Prostate gland (tissue), 2 donors: ENCODE measurements around the gene PROM2. TPM values are rescaled to one million over a fixed set of nuclear protein-coding genes. Genes with fewer than 3 reads are reported as not detected.
"Not testable (repeated sequence)": the region's sequence is repeated elsewhere in the genome, so short reads cannot be mapped to it uniquely, and the experiment has no call there.

ENCODE experiments used
- DNase-seq: peaks from one replicate; pipeline ENCODE4 v3.0.0-alpha.2; 2019; ENCODE audit warnings: low spot score
- H3K27ac ChIP-seq, 2 donors: fragments of 200-600 bp; sonication (generic); 2 replicates each; pipeline ENCODE4 v1.5.1; 2017 to 2019
- H3K27me3 ChIP-seq: fragments of 200-600 bp; sonication (generic); replicated peaks from 2 replicates; pipeline ENCODE4 v1.5.1; 2019; ENCODE audit not compliant: insufficient read depth
- H3K36me3 ChIP-seq, 2 donors: fragments of 200-600 bp; sonication (generic); 1 replicate in 1 of 2; 2 replicates in 1 of 2; pipeline versions ENCODE4 v1.5.1 to v1.8.1; 2017 to 2019
- H3K4me1 ChIP-seq: fragments of 200-600 bp; sonication (generic); replicated peaks from 2 replicates; pipeline ENCODE4 v1.5.1; 2019
- H3K4me3 ChIP-seq, 2 donors: fragments of 200-600 bp; sonication (generic); 2 replicates each; pipeline ENCODE4 v1.5.1; 2017 to 2019
- H3K9me3 ChIP-seq: fragments of 200-600 bp; sonication (generic); 2 replicates; pipeline ENCODE4 v1.5.1; 2017
- CTCF ChIP-seq, 4 experiments: fragments of 200-600 bp in 2 of 4; fragments of 450-650 bp in 2 of 4; sonication (generic) in 2 of 4; IDR thresholded peaks; 1 replicate in 3 of 4; 2 replicates in 1 of 4; pipeline ENCODE4 v1.5.1; 2016 to 2019; ENCODE audit warnings: antibody characterized with exemption in 4 of 4, mild to moderate bottlenecking in 2 of 4, moderate library complexity in 2 of 4
- POLR2A ChIP-seq: fragments of 450-650 bp; IDR thresholded peaks from one replicate; pipeline ENCODE4 v1.6.1; 2016; ENCODE audit warnings: antibody characterized with exemption, mild to moderate bottlenecking
- POLR2AphosphoS5 ChIP-seq: sonication (generic); formaldehyde crosslinking; IDR thresholded peaks from one replicate; pipeline ENCODE4 v1.6.1; 2017; ENCODE audit warnings: antibody characterized with exemption
- WGBS: methylation state at CpG from one replicate; pipeline ENCODE4 v1.1.5; 2018; 5-methylcytosine and 5-hydroxymethylcytosine counted together
- intact Hi-C: fragments of 100-400 bp; cut with DNase I; formaldehyde crosslinking; loops from one replicate; pipeline ENCODE4 v1.14.2; 2022
- total RNA-seq, 2 donors: library from RNA; depleted of rRNA; stranded (reverse); fragments of >200 nt; gene quantifications; one replicate each; pipeline ENCODE4 v1.1.0, GENCODE V29; 2016

The PROM2 gene
- total RNA-seq, 2 donors from 2014 or later = 43.4 to 80.1 TPM

- WGBS = 90% methylated on average over 11 of the region's 11 CpGs
- no peak for DNase-seq
- H3K36me3 ChIP-seq = no peaks in the 10 kb centered on the region
- TF ChIP-seq CTCF (IDR thresholded peaks at IDR 0.05) = no peak
- no peak for TF ChIP-seq POLR2A
- no peak for TF ChIP-seq POLR2AphosphoS5
- no peak overlapping the region for H3K4me3 ChIP-seq
- H3K9me3 ChIP-seq = no peaks in the 10 kb centered on the region
- H3K4me1 ChIP-seq = no peaks in the 10 kb centered on the region
- H3K27ac ChIP-seq = no peak overlapping the region
- no peaks in the 10 kb centered on the region for H3K27me3 ChIP-seq
- intact Hi-C loops = no loop called here
Observed at GRCh38 chr2:95267458-95268210, 6.6 kb upstream of the PROM2 start.

- Histone ChIP-seq H3K27me3 (no peaks in the 10 kb centered on the region), H3K4me1 (no peaks in the 10 kb centered on the region), H3K36me3 (no peaks in the 10 kb centered on the region), H3K27ac (no peak overlapping the region), H3K9me3 (no peaks in the 10 kb centered on the region), H3K4me3 (no peak overlapping the region)
- TF ChIP-seq POLR2AphosphoS5 = no peak
- no peak for TF ChIP-seq POLR2A
- no peak for TF ChIP-seq CTCF (IDR thresholded peaks at IDR 0.05)
- no peak for DNase-seq
- intact Hi-C loops = no loop called here
- WGBS = 91% methylated on average over 12 of the region's 13 CpGs
Observed at GRCh38 chr2:95268211-95269035, 5.8 kb upstream of the PROM2 start.

- H3K4me1 ChIP-seq = peaks cover 3% of the 10 kb centered on the region
- H3K27me3 ChIP-seq = no peaks in the 10 kb centered on the region
- no peak overlapping the region for H3K27ac ChIP-seq
- intact Hi-C loops = no loop called here
- H3K4me3 ChIP-seq = no peak overlapping the region
- no peaks in the 10 kb centered on the region for H3K36me3 ChIP-seq
- DNase-seq = no peak
- H3K9me3 ChIP-seq = no peaks in the 10 kb centered on the region
- no peak for TF ChIP-seq CTCF (IDR thresholded peaks at IDR 0.05)
- TF ChIP-seq POLR2A = no peak
- no peak for TF ChIP-seq POLR2AphosphoS5
- 97% methylated on average over 10 of the region's 10 CpGs for WGBS
Observed at GRCh38 chr2:95269036-95269680, 5.1 kb upstream of the PROM2 start.

- 81% methylated on average over 5 of the region's 5 CpGs for WGBS
- DNase-seq = not testable (repeated sequence)
Observed at GRCh38 chr2:95269745-95270144, 4.5 kb upstream of the PROM2 start.

GRCh38 chr2:95270541-95271081 is 3.6 kb upstream of the PROM2 start:
- no peak for TF ChIP-seq POLR2AphosphoS5
- no peak for TF ChIP-seq CTCF (IDR thresholded peaks at IDR 0.05)
- TF ChIP-seq POLR2A = no peak
- Histone ChIP-seq H3K36me3 (no peaks in the 10 kb centered on the region), H3K27me3 (no peaks in the 10 kb centered on the region), H3K4me1 (peaks cover 4% of the 10 kb centered on the region), H3K4me3 (no peak overlapping the region), H3K9me3 (no peaks in the 10 kb centered on the region), H3K27ac (no peak overlapping the region)
- WGBS = 94% methylated on average over 8 of the region's 8 CpGs
- DNase-seq = peak; percentile 3
- intact Hi-C loops = no loop called here

More at GRCh38 chr2:95269745-95270144, 4.5 kb upstream of the PROM2 start:
- H3K9me3 ChIP-seq, H3K27me3 ChIP-seq, H3K27ac ChIP-seq, H3K36me3 ChIP-seq, H3K4me1 ChIP-seq, H3K4me3 ChIP-seq, intact Hi-C loops: not testable (repeated sequence)
